Ishikawa (cell line): ENCODE data around the gene SKIDA1.

Experiments used
- CEBPB ChIP-seq: IDR thresholded peaks from 2 replicates; pipeline ENCODE4 v1.6.1; 2012
- EP300 ChIP-seq: IDR thresholded peaks from 2 replicates; pipeline ENCODE4 v1.6.1; 2012; ENCODE audit warnings: borderline replicate concordance
- FOXM1 ChIP-seq: IDR thresholded peaks from 2 replicates; pipeline ENCODE4 v1.6.1; 2012; ENCODE audit warnings: low read depth, borderline replicate concordance
- TF ChIP-seq, protein P1 (sequence below): IDR thresholded peaks from 2 replicates; pipeline ENCODE4 v1.6.1; 2012; ENCODE audit warnings: low read depth, mild to moderate bottlenecking

DNA sequence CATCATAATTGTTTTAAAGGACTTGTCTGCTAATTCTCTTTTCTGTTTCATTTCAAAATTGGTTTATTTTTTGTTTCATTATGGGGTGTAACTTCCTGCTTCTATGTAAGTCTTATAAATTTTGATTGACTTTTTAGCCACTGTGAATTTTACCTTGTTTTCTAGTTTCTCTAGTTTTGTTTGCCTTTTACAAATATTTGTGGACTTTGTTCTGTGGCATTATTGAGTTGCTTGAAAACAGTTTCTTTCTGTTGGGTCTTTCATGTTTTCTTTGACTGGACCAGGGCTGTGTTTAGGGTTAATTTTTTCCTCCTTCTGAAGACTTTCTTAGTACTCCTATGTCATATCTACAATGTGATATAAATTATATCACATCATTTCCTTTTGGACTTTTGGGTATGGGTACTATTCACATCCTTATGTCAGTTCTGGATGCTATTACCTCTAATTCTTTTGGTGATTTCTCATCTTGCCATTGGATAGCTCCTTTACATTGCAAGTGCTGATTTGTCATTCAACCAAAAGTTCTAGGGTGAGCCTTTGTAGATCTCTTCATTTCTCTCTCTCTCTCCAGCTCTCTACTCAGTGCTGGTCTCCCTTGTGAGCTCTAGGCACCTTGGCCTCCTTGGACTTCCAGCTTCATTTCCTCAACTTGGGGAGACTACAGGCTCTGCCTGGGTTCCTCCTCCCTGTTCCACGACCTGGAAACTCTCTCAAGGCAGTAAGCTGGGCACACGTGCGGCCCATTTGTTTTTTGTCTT lies 45.5 kb upstream of the SKIDA1 start:
- TF ChIP-seq FOXM1 = no peak
- no peak for TF ChIP-seq EP300
- TF ChIP-seq, protein P1, sequence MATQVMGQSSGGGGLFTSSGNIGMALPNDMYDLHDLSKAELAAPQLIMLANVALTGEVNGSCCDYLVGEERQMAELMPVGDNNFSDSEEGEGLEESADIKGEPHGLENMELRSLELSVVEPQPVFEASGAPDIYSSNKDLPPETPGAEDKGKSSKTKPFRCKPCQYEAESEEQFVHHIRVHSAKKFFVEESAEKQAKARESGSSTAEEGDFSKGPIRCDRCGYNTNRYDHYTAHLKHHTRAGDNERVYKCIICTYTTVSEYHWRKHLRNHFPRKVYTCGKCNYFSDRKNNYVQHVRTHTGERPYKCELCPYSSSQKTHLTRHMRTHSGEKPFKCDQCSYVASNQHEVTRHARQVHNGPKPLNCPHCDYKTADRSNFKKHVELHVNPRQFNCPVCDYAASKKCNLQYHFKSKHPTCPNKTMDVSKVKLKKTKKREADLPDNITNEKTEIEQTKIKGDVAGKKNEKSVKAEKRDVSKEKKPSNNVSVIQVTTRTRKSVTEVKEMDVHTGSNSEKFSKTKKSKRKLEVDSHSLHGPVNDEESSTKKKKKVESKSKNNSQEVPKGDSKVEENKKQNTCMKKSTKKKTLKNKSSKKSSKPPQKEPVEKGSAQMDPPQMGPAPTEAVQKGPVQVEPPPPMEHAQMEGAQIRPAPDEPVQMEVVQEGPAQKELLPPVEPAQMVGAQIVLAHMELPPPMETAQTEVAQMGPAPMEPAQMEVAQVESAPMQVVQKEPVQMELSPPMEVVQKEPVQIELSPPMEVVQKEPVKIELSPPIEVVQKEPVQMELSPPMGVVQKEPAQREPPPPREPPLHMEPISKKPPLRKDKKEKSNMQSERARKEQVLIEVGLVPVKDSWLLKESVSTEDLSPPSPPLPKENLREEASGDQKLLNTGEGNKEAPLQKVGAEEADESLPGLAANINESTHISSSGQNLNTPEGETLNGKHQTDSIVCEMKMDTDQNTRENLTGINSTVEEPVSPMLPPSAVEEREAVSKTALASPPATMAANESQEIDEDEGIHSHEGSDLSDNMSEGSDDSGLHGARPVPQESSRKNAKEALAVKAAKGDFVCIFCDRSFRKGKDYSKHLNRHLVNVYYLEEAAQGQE = no peak
- TF ChIP-seq CEBPB = no peak
